HG03571 (cell line): Measurements from ENCODE around the gene ADCY6.
"Not testable (repeated sequence)": the region's sequence is repeated elsewhere in the genome, so short reads cannot be mapped to it uniquely, and the experiment has no call there.

Experiments
- ATAC-seq: cut with Tn5 transposase; IDR thresholded peaks from one replicate; pipeline ENCODE4 v1.9.1; 2021; ENCODE audit not compliant: unreplicated experiment

The ADCY6 gene

DNA sequence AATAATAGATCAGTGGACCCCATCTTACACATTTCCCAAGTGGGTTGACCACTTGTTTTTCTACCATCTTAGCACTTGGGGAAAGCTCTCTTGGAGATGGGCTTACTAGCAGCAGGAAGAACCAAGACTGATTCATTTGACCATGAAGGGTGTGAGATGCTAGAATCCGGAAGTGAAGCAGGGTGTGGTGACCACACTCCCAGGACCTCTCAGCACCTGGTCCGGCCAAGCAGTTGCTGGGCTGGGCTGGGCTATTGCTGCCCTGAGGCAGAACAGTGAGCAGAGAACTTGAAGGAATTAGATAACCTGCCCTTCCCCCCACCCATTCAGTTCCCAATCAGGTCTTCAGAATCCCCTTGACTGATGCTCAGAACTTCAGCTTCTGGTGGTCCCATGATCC, 24.4 kb downstream of the ADCY6 start:
- ATAC-seq = no peak

DNA sequence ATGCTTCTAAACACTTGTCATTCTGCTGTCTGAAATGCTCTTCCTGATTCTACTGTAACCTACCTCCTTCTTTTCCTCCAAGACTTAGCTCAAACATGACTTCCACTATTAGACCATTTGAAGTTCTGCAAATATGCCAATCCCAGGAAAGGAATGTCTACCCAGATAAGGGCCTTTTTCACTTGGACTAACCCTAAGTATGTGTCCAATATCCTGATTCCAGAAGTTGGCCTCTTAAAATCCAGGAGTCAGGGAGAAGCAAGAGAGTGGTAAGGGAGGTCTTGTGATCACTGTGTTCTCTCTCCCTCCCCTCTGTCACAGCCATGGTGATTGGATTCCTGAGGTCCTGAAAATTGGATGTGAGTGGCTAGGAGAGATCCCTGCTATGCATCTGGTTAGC, 30.2 kb downstream of the ADCY6 start:
- ATAC-seq = no peak

DNA sequence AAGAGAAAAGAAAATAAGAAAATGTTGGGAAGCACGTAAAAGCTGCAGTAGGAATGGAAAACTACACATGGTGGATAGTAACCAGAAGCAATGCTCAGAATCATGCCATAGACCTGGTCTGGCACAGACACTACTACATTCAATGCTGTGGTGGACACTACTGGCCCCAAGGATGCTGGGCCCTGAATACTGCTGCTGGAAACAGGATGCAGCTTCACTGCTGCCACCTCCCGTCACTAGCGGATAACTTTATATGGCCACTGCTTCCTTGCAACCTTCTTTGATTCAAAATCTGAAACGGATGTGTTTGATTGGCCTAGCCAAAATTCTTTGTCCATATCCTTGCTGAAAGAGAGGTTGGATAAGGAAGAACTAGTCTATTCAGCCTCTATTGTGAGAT, 30.7 kb downstream of the ADCY6 start:
- ATAC-seq = no peak

DNA sequence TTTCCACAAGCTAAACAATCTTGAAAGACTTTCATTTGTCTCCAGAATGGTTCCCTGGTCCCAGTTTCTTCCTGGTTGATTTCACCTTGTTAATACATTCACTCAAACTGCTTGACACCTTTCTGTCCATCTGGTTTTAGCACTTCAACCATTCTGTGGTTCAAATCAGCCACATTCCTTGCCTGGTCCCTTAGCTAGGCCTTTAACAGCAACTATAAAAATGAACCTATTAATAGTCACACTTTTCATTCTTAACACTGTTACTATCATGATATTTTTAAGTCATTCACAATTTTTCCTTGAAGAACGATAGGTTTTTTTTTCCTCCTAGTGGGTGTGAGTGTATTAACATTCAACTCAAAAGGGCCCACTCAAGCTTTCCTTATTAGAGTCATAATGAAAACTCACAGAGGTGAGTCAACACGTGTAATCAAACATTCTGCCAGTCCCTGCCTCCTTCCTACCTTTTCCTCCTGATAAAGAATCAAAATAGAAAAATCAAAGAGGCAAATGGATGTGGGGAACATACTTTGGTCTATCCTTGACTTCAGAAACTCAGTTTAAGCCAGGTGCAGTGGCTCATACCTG, 38.0 kb downstream of the ADCY6 start:
- no peak for ATAC-seq

DNA sequence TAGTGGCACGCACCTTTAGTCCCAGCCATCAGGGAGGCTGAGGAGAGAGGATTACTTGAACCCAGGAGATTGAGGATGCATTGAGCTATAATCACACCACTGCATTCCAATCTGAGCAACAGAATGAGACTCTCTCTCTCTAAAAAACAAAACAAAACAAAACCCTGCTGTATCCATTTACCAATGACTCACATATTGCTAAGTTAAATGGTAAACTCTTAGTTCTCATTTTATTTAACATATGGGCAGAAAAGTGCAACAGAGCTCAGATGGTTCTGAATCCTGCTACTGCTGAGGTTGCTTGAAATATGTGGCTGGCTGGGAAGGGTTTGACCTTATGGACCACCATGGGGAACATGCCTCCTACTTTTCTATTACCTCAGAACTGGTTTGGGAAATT, 38.7 kb downstream of the ADCY6 start:
- ATAC-seq = no peak

DNA sequence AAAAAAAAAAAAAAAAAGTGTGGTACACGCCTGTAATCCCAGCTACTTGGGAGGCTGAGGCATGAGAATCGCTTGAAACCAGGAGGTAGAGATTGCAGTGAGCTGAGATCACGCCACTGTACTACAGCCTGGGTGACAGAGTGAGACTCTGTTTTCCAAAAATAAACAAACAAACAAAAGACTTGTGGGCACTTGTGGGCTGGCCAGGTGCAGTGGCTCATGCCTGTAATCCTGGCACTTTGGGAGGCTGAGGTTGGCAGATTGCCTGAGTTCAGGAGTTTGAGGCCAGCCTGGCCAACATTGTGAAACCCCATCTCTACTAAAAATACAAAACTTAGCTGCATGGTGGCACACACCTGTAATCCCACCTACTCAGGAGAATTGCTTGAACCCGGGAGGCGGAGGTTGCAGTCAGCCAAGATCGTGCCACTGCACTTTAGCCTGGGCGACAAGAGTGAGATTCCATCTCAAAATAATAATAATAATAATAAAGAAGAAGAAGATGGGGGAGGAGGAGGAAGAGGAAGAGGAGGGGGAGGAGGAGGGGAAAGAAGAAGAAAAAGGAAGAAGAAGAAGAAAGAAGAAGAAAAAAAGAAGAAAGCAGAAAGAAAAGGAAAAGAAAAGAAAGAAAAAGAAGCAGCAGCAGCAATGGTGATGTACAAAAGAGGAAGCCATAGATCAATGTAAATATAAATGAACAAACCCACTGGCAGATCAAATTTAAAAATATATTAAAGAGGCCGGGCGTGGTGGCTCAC, 44.5 kb downstream of the ADCY6 start:
- no peak for ATAC-seq

DNA sequence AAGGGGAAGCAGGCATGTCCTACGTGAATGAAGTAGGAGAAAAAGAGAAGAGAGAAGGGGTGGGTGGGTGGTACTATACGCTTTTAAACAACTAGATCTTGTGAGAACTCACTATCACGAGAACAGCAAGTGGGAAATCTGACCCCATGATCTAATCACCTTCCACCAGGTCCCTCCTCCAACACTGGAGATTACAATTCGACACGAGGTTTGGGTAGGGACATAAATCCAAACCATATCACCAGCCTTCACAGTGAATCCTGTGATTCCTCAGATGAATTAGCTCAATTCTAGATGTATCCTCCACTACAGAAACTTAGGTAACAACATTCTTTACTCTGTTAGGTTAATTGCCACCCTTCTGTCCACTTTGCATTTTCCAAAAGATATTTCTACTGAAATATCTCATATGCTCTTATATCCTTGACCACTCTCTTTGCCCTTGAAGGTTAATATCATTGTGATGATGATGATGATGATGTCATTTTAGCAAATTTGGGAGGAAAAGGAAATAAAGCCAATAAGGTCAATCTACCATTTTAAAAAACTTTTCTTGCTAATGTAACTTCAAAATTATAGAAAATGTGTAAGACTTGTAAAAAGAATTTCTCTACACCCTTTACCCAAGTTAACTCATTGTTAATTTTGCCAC, 49.1 kb downstream of the ADCY6 start:
- no peak for ATAC-seq

DNA sequence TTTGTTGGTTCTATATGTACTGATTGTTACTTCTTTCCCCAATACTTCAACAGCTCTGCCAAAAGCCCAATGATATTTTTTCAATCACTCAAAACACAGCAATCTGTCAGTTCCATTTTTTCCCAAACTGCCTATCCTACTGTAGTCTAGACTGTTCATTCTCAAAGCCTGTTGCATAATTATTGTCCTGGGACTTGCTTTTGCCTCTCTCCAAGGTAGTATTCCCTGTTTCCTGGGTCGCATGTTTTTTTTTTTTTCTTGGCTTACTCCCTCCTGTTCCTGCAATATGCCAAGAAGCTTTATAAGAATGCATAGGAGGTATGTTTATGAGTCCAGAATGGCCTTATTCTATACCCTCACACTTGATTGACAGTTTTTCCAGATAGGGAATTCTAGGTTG, 52.4 kb downstream of the ADCY6 start:
- ATAC-seq = no peak

DNA sequence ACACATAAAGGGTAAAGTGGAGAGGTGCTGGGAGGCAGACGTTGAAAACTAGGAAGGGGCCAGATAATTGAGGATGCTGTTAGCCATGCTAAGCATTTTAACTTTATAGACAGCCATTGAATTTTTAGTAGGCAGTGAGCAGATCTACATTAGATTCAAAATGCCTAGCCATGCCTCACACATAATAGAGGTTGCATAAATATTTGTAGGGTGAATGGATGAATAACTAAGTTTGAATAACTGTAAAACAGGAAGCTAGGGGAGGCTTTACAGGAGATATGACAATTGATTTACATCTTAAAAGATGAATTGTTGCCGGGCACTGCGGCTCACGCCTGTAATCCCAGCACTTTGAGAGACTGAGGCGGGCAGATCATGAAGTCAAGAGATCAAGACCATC, 60.1 kb downstream of the ADCY6 start:
- no peak for ATAC-seq

DNA sequence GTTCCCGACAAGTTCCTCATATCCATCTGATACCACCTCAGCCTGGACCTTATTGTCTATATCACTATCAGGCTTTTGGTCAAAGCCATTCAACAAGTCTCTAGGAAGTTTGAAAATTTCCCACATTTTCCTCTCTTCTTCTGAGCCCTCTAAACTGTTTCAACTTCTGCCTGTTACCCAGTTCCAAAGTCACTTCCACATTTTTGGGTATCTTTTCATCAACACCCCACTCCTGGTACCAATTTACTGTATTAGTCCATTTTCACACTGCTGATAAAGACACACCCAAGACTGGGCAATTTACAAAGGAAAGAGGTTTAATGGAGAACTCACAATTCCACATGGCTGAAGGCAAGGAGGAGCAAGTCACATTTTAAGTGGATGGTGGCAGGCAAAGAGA, 68.2 kb downstream of the ADCY6 start:
- not testable (repeated sequence) for ATAC-seq

DNA sequence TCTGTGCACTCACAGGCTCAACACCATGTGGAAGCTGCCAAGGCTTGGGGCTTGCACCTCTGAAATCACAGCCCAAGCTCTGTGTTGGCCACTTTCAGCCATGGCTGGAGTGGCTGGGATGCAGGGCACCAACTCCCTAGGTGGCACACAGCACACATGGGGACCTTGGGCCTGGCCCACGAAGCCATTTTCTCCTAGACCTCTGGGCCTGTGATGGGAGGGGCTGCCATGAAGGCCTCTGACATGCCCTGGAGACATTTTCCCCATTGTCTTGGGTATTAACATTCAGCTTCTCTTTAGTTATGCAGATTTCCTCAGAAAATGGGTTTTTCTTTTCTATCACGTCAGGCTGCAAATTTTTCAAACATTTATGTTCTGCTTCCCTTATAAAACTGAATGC, 68.7 kb downstream of the ADCY6 start:
- not testable (repeated sequence) for ATAC-seq

DNA sequence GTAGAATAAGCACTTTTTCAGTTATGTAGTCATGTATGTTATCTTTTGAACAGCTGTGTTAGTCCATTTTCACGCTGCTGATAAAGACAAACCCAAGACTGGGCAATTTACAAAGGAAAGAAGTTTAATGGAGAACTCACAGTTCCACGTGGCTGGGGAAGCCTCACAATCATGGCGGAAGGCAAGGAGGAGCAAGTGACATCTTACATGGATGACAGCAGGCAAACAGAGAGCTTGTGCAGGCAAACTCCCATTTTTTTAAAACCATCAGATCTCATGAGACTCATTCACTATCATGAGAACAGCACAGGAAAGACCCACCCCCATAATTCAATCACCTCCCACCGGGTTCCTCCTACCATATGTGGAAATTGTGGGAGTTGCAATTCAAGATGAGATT, 69.9 kb downstream of the ADCY6 start:
- not testable (repeated sequence) for ATAC-seq

DNA sequence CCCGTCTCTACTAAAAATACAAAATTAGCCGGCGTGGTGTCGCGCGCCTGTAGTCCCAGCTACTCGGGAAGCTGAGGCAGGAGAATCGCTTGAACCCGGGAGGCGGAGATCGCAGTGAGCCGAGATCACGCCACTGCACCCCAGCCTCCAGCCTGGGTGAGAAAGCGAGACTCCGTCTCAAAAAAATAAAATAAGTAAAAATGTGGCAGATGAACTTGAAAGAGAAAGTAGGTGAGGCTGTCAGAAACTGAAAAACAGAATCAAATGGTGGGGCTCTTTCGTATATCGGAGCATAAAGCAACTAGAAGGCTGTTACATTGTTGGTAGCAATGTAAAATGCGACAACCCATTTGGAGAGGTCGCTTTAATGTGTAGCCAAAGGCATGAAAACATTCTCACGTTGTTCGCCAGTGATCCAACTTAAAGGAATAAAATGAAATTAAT, 71.6 kb downstream of the ADCY6 start:
- no peak for ATAC-seq

DNA sequence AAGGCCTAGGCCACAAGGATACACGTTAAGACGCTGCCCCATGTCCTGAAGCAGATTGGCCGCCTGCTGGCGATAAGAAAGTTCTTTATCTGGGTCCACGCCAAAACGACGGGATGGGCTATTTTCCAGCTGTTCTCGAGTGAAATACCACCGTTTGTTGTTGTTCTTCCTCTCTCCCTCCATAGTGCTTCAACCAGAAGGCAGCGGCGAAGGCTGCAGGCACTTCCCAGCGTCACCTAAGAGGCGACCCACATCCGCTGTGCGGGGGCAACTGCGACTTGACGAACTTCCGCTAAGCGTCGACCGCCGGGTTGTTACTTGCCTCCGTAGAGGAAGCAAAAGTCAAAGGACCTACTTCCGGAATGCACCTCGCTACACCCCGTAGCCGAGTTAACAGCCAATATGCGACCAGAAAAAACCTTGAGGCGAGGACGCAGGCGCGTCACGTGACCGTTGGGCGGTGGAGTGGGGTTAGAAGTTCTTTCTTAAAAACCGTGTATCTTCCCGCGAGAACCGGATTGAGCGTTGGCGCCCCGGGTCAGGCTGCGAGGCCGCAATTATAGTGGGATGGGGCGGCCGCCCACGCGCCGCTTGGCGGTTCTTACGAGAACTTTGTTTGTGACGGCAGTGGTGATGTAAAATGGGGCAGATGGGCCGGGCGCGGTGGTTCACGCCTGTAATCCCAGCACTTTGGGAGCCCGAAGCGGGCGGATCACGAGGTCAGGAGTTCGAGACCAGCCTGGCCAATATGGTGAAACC, 72.2 kb downstream of the ADCY6 start, which contains the start of gene CCNT1:
CCNT1 (minus strand) TSS at position 215 of the 759 bp plus-strand sequence; CDS start at position 183, 32 bp downstream.
- peak; percentile 97 for ATAC-seq
